Stimulated activated CD4-positive, alpha-beta T cell treated with anti-CD3 and anti-CD28 coated beads, Interleukin-4, amount 100 ng/mL, for 24 hours (primary cell): ENCODE measurements around the gene ACAP1.
A peak's percentile ranks its signal among the peaks of the same experiment; 100 is the strongest.
"Not testable (repeated sequence)": the region's sequence is repeated elsewhere in the genome, so short reads cannot be mapped to it uniquely, and the experiment has no call there.

Experiments
- DNase-seq: peaks from one replicate; pipeline ENCODE4 v3.0.0-alpha.2; 2020

Gene ACAP1

GRCh38 chr17:7329374-7329996, 6.8 kb upstream of the ACAP1 start:
- DNase-seq = peak; percentile 96

- DNase-seq = peak; percentile 84
These were observed 6.2 kb upstream of the ACAP1 start for GRCh38 chr17:7329997-7330637.

- DNase-seq = no peak
These were observed 5.7 kb upstream of the ACAP1 start for GRCh38 chr17:7330638-7331015.

GRCh38 chr17:7332111-7332510, 4.2 kb upstream of the ACAP1 start:
- DNase-seq = no peak

GRCh38 chr17:7332600-7333069, 3.7 kb upstream of the ACAP1 start:
- DNase-seq = not testable (repeated sequence)

GRCh38 chr17:7334938-7335538, 1.3 kb upstream of the ACAP1 start:
- DNase-seq = no peak

- not testable (repeated sequence) for DNase-seq
These were observed 564 bp upstream of the ACAP1 start for GRCh38 chr17:7335765-7336164.

GRCh38 chr17:7337600-7337999, 1.3 kb downstream of the ACAP1 start:
- not testable (repeated sequence) for DNase-seq

- no peak for DNase-seq
These were observed 3.9 kb downstream of the ACAP1 start for GRCh38 chr17:7340179-7340578.

GRCh38 chr17:7341842-7342241, 5.5 kb downstream of the ACAP1 start:
- DNase-seq = no peak

- no peak for DNase-seq
These were observed 6.9 kb downstream of the ACAP1 start for GRCh38 chr17:7343250-7343649.

- no peak for DNase-seq
These were observed 10.7 kb downstream of the ACAP1 start for GRCh38 chr17:7346761-7347614.

- no peak for DNase-seq
These were observed 11.5 kb downstream of the ACAP1 start for GRCh38 chr17:7347630-7348477.

GRCh38 chr17:7348478-7349242, 12.3 kb downstream of the ACAP1 start:
- no peak for DNase-seq

- peak; percentile 64 for DNase-seq
These were observed 15.6 kb downstream of the ACAP1 start, which contains the start of gene KCTD11 for GRCh38 chr17:7351665-7352502. Gene KCTD11, plus strand, starts transcription at chr17:7352162.

- DNase-seq = no peak
These were observed 16.2 kb downstream of the ACAP1 start for GRCh38 chr17:7352503-7352889.

- DNase-seq = no peak
These were observed 16.7 kb downstream of the ACAP1 start for GRCh38 chr17:7352910-7353635.

- DNase-seq = peak; percentile 27
These were observed 18.0 kb downstream of the ACAP1 start for GRCh38 chr17:7354262-7354843.

- no peak for DNase-seq
These were observed 18.7 kb downstream of the ACAP1 start, which contains the start of gene TMEM95 for GRCh38 chr17:7355053-7355452. Gene TMEM95, plus strand, starts transcription at chr17:7355156. Its CDS starts 49 bp downstream, at chr17:7355205.
